Central memory CD8-positive, alpha-beta T cell (primary cell): ENCODE data around the gene TSHZ3.
A peak's percentile ranks its signal among the peaks of the same experiment; 100 is the strongest.

Source experiments
- ATAC-seq: fragments of 150-1000 bp; cut with Tn5 transposase; replicated peaks from 2 replicates; pipeline ENCODE4 v1.10.0; 2022; ENCODE audit warnings: mild to moderate bottlenecking, moderate FRiP score, moderate number of reproducible peaks; ENCODE audit not compliant: poor library complexity, severe bottlenecking; ENCODE audit errors: extremely low read depth
- DNase-seq, 2 donors: peaks; one replicate each; pipeline ENCODE4 v3.0.0; 2021; ENCODE audit warnings: low spot score in 2 of 2
- H3K27ac Mint-ChIP-seq: one replicate; pipeline ENCODE4 v1.8.0; 2022; ENCODE audit warnings: low read depth, mild to moderate bottlenecking, moderate library complexity, mixed read lengths
- H3K27me3 Mint-ChIP-seq: one replicate; pipeline ENCODE4 v1.8.0; 2022; ENCODE audit warnings: mixed read lengths
- H3K36me3 Mint-ChIP-seq: one replicate; pipeline ENCODE4 v1.8.0; 2022; ENCODE audit warnings: mild to moderate bottlenecking, moderate library complexity, mixed read lengths; ENCODE audit not compliant: insufficient read depth
- H3K4me1 Mint-ChIP-seq: one replicate; pipeline ENCODE4 v1.8.0; 2022; ENCODE audit warnings: mixed read lengths
- H3K4me3 Mint-ChIP-seq: one replicate; pipeline ENCODE4 v1.8.0; 2022; ENCODE audit warnings: mild to moderate bottlenecking, moderate library complexity, mixed read lengths
- H3K9me3 Mint-ChIP-seq: one replicate; pipeline ENCODE4 v1.8.0; 2022; ENCODE audit warnings: mixed read lengths

The TSHZ3 gene

GRCh38 chr19:31351855-31352195 lies 2.6 kb upstream of the TSHZ3 start:
- peaks cover 12% of the 10 kb centered on the region for H3K36me3 Mint-ChIP-seq
- ATAC-seq (no peak), DNase-seq (no peak)
- no peaks in the 10 kb centered on the region for H3K9me3 Mint-ChIP-seq
- H3K4me1 Mint-ChIP-seq = peaks cover 56% of the 10 kb centered on the region
- no peak overlapping the region for H3K27ac Mint-ChIP-seq
- peak overlapping the region; percentile 94 for H3K4me3 Mint-ChIP-seq
- H3K27me3 Mint-ChIP-seq = peaks cover 84% of the 10 kb centered on the region

- DNase-seq = no peak
- H3K36me3 Mint-ChIP-seq = peaks cover 12% of the 10 kb centered on the region
- ATAC-seq = no peak
- no peaks in the 10 kb centered on the region for H3K9me3 Mint-ChIP-seq
- peaks cover 84% of the 10 kb centered on the region for H3K27me3 Mint-ChIP-seq
- H3K4me3 Mint-ChIP-seq = peak overlapping the region; percentile 94
- peaks cover 51% of the 10 kb centered on the region for H3K4me1 Mint-ChIP-seq
- peak overlapping the region; percentile 80 for H3K27ac Mint-ChIP-seq
Measured at GRCh38 chr19:31351056-31351854, 2.0 kb upstream of the TSHZ3 start.

DNA sequence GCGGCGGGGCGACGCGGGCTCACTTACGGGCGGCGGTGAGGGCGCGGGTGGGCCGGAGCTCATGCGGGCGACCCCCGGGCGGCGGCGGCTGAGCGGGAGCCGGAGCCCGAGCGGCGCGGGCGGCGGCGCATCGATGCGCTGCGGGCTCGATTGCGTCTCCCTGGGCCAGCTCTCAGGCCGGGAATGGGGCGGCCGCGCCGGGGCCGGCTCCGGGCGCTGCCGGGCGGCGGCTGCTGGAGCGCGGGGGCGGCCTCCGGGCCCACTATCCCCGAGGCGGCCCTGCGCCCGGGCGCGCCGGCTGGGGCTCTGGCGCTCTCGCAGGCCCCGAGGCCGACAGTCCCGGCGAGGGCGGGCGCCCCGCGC lies 1.4 kb upstream of the TSHZ3 start:
- Mint-ChIP-seq H3K4me3 (peak overlapping the region; percentile 94), H3K27ac (peak overlapping the region; percentile 80), H3K9me3 (no peaks in the 10 kb centered on the region), H3K27me3 (peaks cover 84% of the 10 kb centered on the region), H3K4me1 (peaks cover 50% of the 10 kb centered on the region), H3K36me3 (peaks cover 12% of the 10 kb centered on the region)
- no peak for ATAC-seq
- no peak for DNase-seq

DNA sequence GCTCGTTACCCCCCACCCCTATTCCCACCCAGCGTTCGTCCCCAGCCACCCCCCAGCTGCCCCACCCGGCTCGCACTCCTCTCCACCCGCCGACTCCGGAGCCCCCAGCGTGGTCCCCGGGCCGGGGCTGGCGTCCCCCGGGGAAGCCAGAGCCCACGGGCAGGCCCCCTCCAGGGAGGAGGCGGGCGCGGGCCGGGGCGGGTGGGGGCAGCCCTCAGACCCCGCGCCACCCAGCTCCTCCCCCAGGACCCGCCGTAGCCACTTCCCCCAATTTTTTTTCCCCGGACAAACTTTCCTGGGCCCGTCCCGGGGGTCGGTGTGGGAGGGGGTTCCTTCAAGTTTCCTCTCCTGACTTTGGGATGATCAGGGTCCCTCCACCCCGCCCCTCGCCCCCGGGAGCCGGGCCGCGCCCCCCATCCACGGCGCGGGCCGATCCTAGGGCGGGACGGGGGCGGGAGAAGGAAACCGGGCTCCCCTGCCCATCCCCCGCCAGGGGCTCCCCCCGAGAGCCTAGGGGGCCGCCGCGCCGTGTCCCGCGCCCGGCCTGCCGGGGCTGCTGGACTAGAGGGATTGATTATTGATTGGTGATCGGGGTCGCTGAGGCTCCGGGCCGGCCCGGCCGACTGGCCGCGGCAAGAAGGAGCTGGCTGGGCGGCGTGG lies 927 bp upstream of the TSHZ3 start:
- no peak overlapping the region for H3K27ac Mint-ChIP-seq
- H3K27me3 Mint-ChIP-seq = peaks cover 84% of the 10 kb centered on the region
- DNase-seq = no peak

DNA sequence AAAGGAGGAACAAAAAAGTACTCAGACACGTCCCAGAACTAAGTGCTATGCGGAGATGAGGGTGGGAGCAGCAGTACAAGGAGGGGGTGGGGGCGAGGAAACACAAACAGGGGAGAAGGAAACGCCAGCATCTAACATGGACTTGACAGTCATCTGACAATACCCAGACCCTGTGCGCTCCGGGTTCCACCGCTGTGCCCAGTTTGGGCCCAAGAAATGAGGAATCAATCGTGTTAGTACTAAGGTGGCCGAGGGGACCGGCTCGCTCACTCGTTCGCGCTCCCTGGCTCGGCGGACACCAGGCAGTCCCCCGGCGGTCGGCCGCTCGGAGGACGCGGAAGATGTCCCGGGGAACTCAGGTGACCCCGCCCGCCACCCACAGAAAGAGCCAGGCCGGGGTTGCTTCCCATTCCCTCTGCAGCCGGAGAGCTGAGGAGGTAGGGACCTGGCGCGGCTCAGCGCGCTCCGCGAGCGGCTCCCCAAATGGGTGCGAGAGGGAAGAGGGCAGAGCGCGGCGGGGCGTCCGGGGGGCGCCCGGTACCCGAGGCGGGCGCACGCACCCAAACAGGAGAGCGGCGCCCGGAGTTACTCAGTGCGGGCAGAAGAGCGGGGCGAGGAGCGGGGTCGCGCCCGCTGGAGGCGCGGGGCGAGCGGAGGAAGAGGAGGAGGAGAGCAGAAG lies 616 bp downstream of the TSHZ3 start:
- H3K9me3 Mint-ChIP-seq = no peaks in the 10 kb centered on the region
- H3K4me1 Mint-ChIP-seq = peaks cover 33% of the 10 kb centered on the region
- H3K27me3 Mint-ChIP-seq = peaks cover 81% of the 10 kb centered on the region
- no peak overlapping the region for H3K27ac Mint-ChIP-seq
- peak overlapping the region; percentile 88 for H3K4me3 Mint-ChIP-seq
- ATAC-seq = no peak
- H3K36me3 Mint-ChIP-seq = peaks cover 10% of the 10 kb centered on the region
- DNase-seq = no peak

More for the DNA sequence above, 927 bp upstream of the TSHZ3 start:
- ATAC-seq = no peak
- Mint-ChIP-seq H3K4me3 (peak overlapping the region; percentile 94), H3K4me1 (peaks cover 46% of the 10 kb centered on the region), H3K9me3 (no peaks in the 10 kb centered on the region), H3K36me3 (peaks cover 12% of the 10 kb centered on the region)

DNA sequence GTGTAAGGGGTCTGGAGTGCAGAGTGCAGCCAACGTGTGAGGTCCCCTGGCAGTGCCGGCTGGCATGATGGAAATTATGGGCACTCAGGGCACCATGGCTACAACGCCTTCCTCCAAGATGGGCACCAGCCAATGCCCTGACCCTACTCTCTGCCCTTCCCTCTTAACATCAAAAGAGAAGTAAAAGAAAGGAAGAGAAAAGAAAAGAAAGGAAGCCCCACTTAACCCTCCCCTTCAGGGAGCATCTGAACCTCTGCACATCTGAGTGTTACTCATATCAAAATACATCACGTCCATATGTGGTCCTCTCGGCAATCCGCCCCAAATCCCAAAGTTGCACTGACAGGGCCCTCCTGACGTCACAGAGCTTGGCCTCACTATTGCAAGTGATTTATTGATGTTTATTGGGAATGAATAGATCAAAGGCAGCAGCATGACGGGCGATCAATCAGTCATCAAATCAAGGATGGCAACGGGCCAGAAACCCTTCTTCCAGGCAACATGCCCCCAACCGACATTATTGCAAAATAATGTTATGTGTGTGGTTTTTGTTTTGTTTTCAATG lies 1.3 kb downstream of the TSHZ3 start:
- H3K27me3 Mint-ChIP-seq = peaks cover 78% of the 10 kb centered on the region
- H3K4me3 Mint-ChIP-seq = peak overlapping the region; percentile 88
- H3K27ac Mint-ChIP-seq = no peak overlapping the region
- H3K4me1 Mint-ChIP-seq = peaks cover 29% of the 10 kb centered on the region
- H3K9me3 Mint-ChIP-seq = no peaks in the 10 kb centered on the region
- DNase-seq (no peak), ATAC-seq (no peak)
- H3K36me3 Mint-ChIP-seq = peaks cover 10% of the 10 kb centered on the region

DNA sequence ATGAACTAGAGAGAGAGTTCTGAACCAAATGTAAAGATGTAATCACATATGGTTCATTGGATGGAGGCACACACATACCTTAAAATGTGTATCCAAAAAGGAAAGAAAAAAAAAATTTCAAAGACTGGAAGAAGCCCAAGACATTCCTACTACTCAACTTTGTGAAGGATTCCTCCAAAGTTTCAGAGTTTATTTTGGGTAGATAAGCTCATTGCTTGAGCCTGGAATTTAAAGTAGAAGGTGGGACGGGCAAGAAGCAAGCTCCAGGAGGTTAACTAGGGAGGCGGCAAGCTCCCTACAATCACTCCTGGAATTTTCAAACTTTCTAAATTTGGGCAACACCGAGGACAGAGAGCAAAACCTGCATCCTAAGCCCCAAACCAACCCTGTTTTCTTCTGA lies 1.9 kb downstream of the TSHZ3 start:
- Mint-ChIP-seq H3K4me1 (peaks cover 25% of the 10 kb centered on the region), H3K36me3 (peaks cover 10% of the 10 kb centered on the region), H3K27me3 (peaks cover 77% of the 10 kb centered on the region), H3K4me3 (peak overlapping the region; percentile 88), H3K9me3 (no peaks in the 10 kb centered on the region), H3K27ac (no peak overlapping the region)
- ATAC-seq (no peak), DNase-seq (no peak)

GRCh38 chr19:31346184-31347059 lies 2.8 kb downstream of the TSHZ3 start:
- peaks cover 11% of the 10 kb centered on the region for H3K36me3 Mint-ChIP-seq
- H3K9me3 Mint-ChIP-seq = no peaks in the 10 kb centered on the region
- peaks cover 23% of the 10 kb centered on the region for H3K4me1 Mint-ChIP-seq
- DNase-seq = no peak
- ATAC-seq = no peak
- H3K27me3 Mint-ChIP-seq = peaks cover 74% of the 10 kb centered on the region
- no peak overlapping the region for H3K27ac Mint-ChIP-seq
- H3K4me3 Mint-ChIP-seq = no peak overlapping the region

GRCh38 chr19:31344403-31344802 lies 4.8 kb downstream of the TSHZ3 start:
- no peaks in the 10 kb centered on the region for H3K9me3 Mint-ChIP-seq
- H3K4me1 Mint-ChIP-seq = peaks cover 36% of the 10 kb centered on the region
- H3K27me3 Mint-ChIP-seq = peaks cover 72% of the 10 kb centered on the region
- DNase-seq = no peak
- H3K36me3 Mint-ChIP-seq = peaks cover 16% of the 10 kb centered on the region
- no peak overlapping the region for H3K27ac Mint-ChIP-seq
- ATAC-seq = no peak
- H3K4me3 Mint-ChIP-seq = no peak overlapping the region

GRCh38 chr19:31342926-31343325 lies 6.3 kb downstream of the TSHZ3 start:
- Mint-ChIP-seq H3K36me3 (peaks cover 11% of the 10 kb centered on the region), H3K27ac (no peak overlapping the region), H3K9me3 (no peaks in the 10 kb centered on the region), H3K4me1 (peaks cover 41% of the 10 kb centered on the region), H3K27me3 (peaks cover 77% of the 10 kb centered on the region), H3K4me3 (no peak overlapping the region)
- ATAC-seq = no peak
- DNase-seq = no peak

GRCh38 chr19:31340042-31341025 lies 8.9 kb downstream of the TSHZ3 start:
- peak overlapping the region; percentile 64 for H3K4me3 Mint-ChIP-seq
- no peaks in the 10 kb centered on the region for H3K9me3 Mint-ChIP-seq
- peaks cover 9% of the 10 kb centered on the region for H3K36me3 Mint-ChIP-seq
- H3K27me3 Mint-ChIP-seq = peaks cover 77% of the 10 kb centered on the region
- H3K4me1 Mint-ChIP-seq = peaks cover 39% of the 10 kb centered on the region
- peak overlapping the region; percentile 90 for H3K27ac Mint-ChIP-seq
- DNase-seq (peak in 1 of 2 donors; percentile 44), ATAC-seq (peak; percentile 78)
